Keratinocyte (primary cell): ENCODE results near the gene DAPK1. TPM values are rescaled to one million over a fixed set of nuclear protein-coding genes. Genes with fewer than 3 reads are reported as not detected.

ENCODE experiments used
- DNase-seq: peaks from one replicate; pipeline ENCODE4 v3.0.0-alpha.2; 2011; ENCODE audit warnings: low read depth, missing footprints, low spot score
- FAIRE-seq: peaks from 2 replicates; lab custom pipeline; 2011; peaks lifted over from hg19 to GRCh38; lab: Jason Lieb, UNC
- H2AFZ ChIP-seq: 2 replicates; pipeline ENCODE4 v1.6.0; 2012; ENCODE audit warnings: low read length, control low read depth, inconsistent platforms; ENCODE audit not compliant: control insufficient read depth
- H3K27ac ChIP-seq: 2 replicates; pipeline ENCODE4 v1.5.1; 2011; ENCODE audit warnings: low read length; ENCODE audit not compliant: control insufficient read depth, insufficient read depth
- H3K27me3 ChIP-seq: 3 replicates; pipeline ENCODE4 v1.6.0; 2011; ENCODE audit warnings: low read length; ENCODE audit not compliant: control insufficient read depth, insufficient read depth; ENCODE audit errors: extremely low read depth
- H3K36me3 ChIP-seq, 2 experiments: 2 replicates in 1 of 2; 3 replicates in 1 of 2; pipeline ENCODE4 v1.5.1; 2011; ENCODE audit warnings: low read length in 2 of 2, mild to moderate bottlenecking in 1 of 2; ENCODE audit not compliant: control insufficient read depth in 2 of 2, insufficient read depth in 2 of 2; ENCODE audit errors: extremely low read depth in 1 of 2
- H3K4me1 ChIP-seq: 3 replicates; pipeline ENCODE4 v1.5.1; 2011; ENCODE audit warnings: low read length; ENCODE audit not compliant: control insufficient read depth, insufficient read depth; ENCODE audit errors: extremely low read depth
- H3K4me2 ChIP-seq: 3 replicates; pipeline ENCODE4 v1.6.0; 2011; ENCODE audit warnings: low read depth, low read length; ENCODE audit not compliant: control insufficient read depth, insufficient read depth; ENCODE audit errors: extremely low read depth
- H3K4me3 ChIP-seq, 3 experiments: fragments of 200-600 bp in 1 of 3; sonication (generic) in 1 of 3; 2 replicates in 2 of 3; 3 replicates in 1 of 3; pipeline ENCODE4 v1.5.1; 2011 to 2016; ENCODE audit warnings: low read length in 3 of 3, mild to moderate bottlenecking in 3 of 3, control low read depth in 2 of 3, inconsistent platforms in 1 of 3, low read depth in 1 of 3, mixed read lengths in 1 of 3, mixed run types in 1 of 3, moderate library complexity in 1 of 3; ENCODE audit not compliant: control insufficient read depth in 2 of 3, insufficient read depth in 2 of 3; ENCODE audit errors: extremely low read depth in 1 of 3
- H3K79me2 ChIP-seq: 2 replicates; pipeline ENCODE4 v1.6.0; 2012; ENCODE audit warnings: low read length; ENCODE audit not compliant: control insufficient read depth, insufficient read depth
- H3K9ac ChIP-seq: 3 replicates; pipeline ENCODE4 v1.6.0; 2011; ENCODE audit warnings: low read length; ENCODE audit not compliant: control insufficient read depth, insufficient read depth; ENCODE audit errors: extremely low read depth
- H3K9me1 ChIP-seq: 3 replicates; pipeline ENCODE4 v1.6.0; 2011; ENCODE audit warnings: low read length; ENCODE audit not compliant: control insufficient read depth, insufficient read depth; ENCODE audit errors: extremely low read depth
- H3K9me3 ChIP-seq: 2 replicates; pipeline ENCODE4 v1.5.1; 2012; ENCODE audit warnings: low read depth, low read length; ENCODE audit not compliant: control insufficient read depth
- H4K20me1 ChIP-seq: 3 replicates; pipeline ENCODE4 v1.6.0; 2011; ENCODE audit warnings: low read length; ENCODE audit not compliant: control insufficient read depth, insufficient read depth; ENCODE audit errors: extremely low read depth
- CTCF ChIP-seq, 3 experiments: IDR thresholded peaks in 1 of 3; conservative IDR thresholded peaks in 1 of 3; optimal IDR thresholded peaks in 1 of 3; 2 replicates in 2 of 3; 3 replicates in 1 of 3; pipeline versions ENCODE3 to v1.5.1; 2011; ENCODE audit warnings: low read length in 3 of 3, mild to moderate bottlenecking in 3 of 3, moderate library complexity in 2 of 3, control low read depth in 1 of 3, inconsistent platforms in 1 of 3; ENCODE audit not compliant: insufficient read depth in 2 of 3; ENCODE audit errors: extremely low read depth in 1 of 3
- EZH2 ChIP-seq: IDR thresholded peaks from one replicate; pipeline ENCODE4 v1.6.1; 2012; ENCODE audit warnings: inconsistent platforms, mild to moderate bottlenecking, low read length, moderate library complexity
- dilution Hi-C: fragments of 300-500 bp; cut with MboI; formaldehyde crosslinking; loops from one replicate; pipeline ENCODE4 v1.7.0; 2020; ENCODE audit warnings: low sequenced_read_pairs; ENCODE audit not compliant: extremely low pct_ligation_motif_present
- polyA plus RNA-seq, 5 experiments: library from polyadenylated mRNA; depleted of rRNA in 3 of 5; stranded (reverse) in 3 of 5; stranded (forward) in 1 of 5; unstranded in 1 of 5; fragments of >200 nt; gene quantifications; 1 replicate in 1 of 5; 2 replicates in 3 of 5; 3 replicates in 1 of 5; pipeline versions ENCODE4 v1.2.1 to v1.2.3, GENCODE V29; 2011 to 2012; ENCODE audit warnings: missing spikeins in 2 of 5, low read depth in 1 of 5, low replicate concordance in 1 of 5

Gene DAPK1
- polyA plus RNA-seq, 1 donor (not counting 4 experiments of a cell fraction or from before 2014, with no cell fraction given), result 2.8 TPM

- no peaks in the 10 kb centered on the region for H3K36me3 ChIP-seq
- no peak overlapping the region for H3K9ac ChIP-seq
- no peaks in the 10 kb centered on the region for H3K79me2 ChIP-seq
- H3K4me3 ChIP-seq, result no peak overlapping the region
- H3K9me3 ChIP-seq, result no peaks in the 10 kb centered on the region
- no peak overlapping the region for H3K4me2 ChIP-seq
- no peaks in the 10 kb centered on the region for H3K4me1 ChIP-seq
- FAIRE-seq, result no peak
- H4K20me1 ChIP-seq, result no peaks in the 10 kb centered on the region
- H3K27me3 ChIP-seq, result no peaks in the 10 kb centered on the region
- H2AFZ ChIP-seq, result no peak overlapping the region
- H3K27ac ChIP-seq, result no peak overlapping the region
- dilution Hi-C loops, result no loop called here
- TF ChIP-seq CTCF (optimal IDR thresholded peaks at IDR 0.05 in 1 of 3, IDR thresholded peaks at IDR 0.05 in 1 of 3, conservative IDR thresholded peaks at IDR 0.05 in 1 of 3; ENCODE audit: extremely low read depth in 1 of 3, insufficient read depth in 2 of 3, low read length in 3 of 3) (no peak), EZH2 (no peak)
- DNase-seq, result no peak
- no peaks in the 10 kb centered on the region for H3K9me1 ChIP-seq
Measured at GRCh38 chr9:87541663-87542062, 44.0 kb downstream of the DAPK1 start.

GRCh38 chr9:87542141-87542540 is 44.5 kb downstream of the DAPK1 start:
- Histone ChIP-seq H3K9ac (no peak overlapping the region), H3K9me1 (no peaks in the 10 kb centered on the region), H3K9me3 (no peaks in the 10 kb centered on the region), H3K36me3 (no peaks in the 10 kb centered on the region), H4K20me1 (no peaks in the 10 kb centered on the region), H3K27me3 (no peaks in the 10 kb centered on the region), H3K4me1 (no peaks in the 10 kb centered on the region), H3K27ac (no peak overlapping the region), H3K4me2 (no peak overlapping the region), H3K4me3 (no peak overlapping the region), H2AFZ (no peak overlapping the region), H3K79me2 (no peaks in the 10 kb centered on the region)
- no peak for FAIRE-seq
- no peak for TF ChIP-seq CTCF (optimal IDR thresholded peaks at IDR 0.05 in 1 of 3, IDR thresholded peaks at IDR 0.05 in 1 of 3, conservative IDR thresholded peaks at IDR 0.05 in 1 of 3; ENCODE audit: extremely low read depth in 1 of 3, insufficient read depth in 2 of 3, low read length in 3 of 3)
- no peak for TF ChIP-seq EZH2
- no peak for DNase-seq
- dilution Hi-C loops, result no loop called here
